Panc1 (cell line): ENCODE measurements around the gene ADA. TPM values are rescaled to one million over a fixed set of nuclear protein-coding genes. Genes with fewer than 3 reads are reported as not detected.

Experiments used
- ATAC-seq: fragments of 200-7000 bp; cut with Tn5 transposase; 2 replicates; pipeline ENCODE4 v1.9.1; 2020; ENCODE audit warnings: mild to moderate bottlenecking, moderate library complexity
- BruUV-seq: library from RNA; stranded (reverse); fragments of 400-500 nt; replicated peaks from 2 replicates; lab custom pipeline; 2021; lab: Mats Ljungman, UMichigan
- CTCF ChIA-PET: fragments of 300-600 bp; sonication (Branson Sonifier 250); formaldehyde crosslinking; loops from one replicate; lab custom pipeline; 2022; ENCODE audit warnings: antibody characterized with exemption; lab: Charles Lee
- POLR2A ChIA-PET: fragments of 300-600 bp; sonication (Branson Sonifier 250); formaldehyde crosslinking; loops from one replicate; lab custom pipeline; 2022; ENCODE audit warnings: antibody characterized with exemption; lab: Charles Lee
- DNase-seq: peaks from one replicate; pipeline ENCODE4 v3.0.0-alpha.2; 2010; ENCODE audit warnings: low read depth, low spot score
- H3K27ac ChIP-seq: 2 replicates; pipeline ENCODE4 v1.5.1; 2011; ENCODE audit warnings: mild to moderate bottlenecking, low read length, inconsistent platforms
- H3K27me3 ChIP-seq: fragments of 200-500 bp; sonication (Bioruptor generic); 2 replicates; pipeline ENCODE4 v1.6.0; 2014; ENCODE audit warnings: low read length, inconsistent platforms; ENCODE audit not compliant: control insufficient read depth, insufficient read depth
- H3K36me3 ChIP-seq: fragments of 200-500 bp; sonication (Bioruptor generic); 2 replicates; pipeline ENCODE4 v1.5.1; 2014; ENCODE audit warnings: inconsistent platforms, mild to moderate bottlenecking, low read length, moderate library complexity; ENCODE audit not compliant: control insufficient read depth, insufficient read depth
- H3K4me1 ChIP-seq: 2 replicates; pipeline ENCODE4 v1.5.1; 2011; ENCODE audit warnings: inconsistent platforms, mild to moderate bottlenecking, low read length, moderate library complexity; ENCODE audit not compliant: control insufficient read depth, insufficient read depth
- H3K4me3 ChIP-seq, 2 experiments: 2 replicates each; pipeline ENCODE4 v1.5.1; 2011 to 2012; ENCODE audit warnings: low read depth in 2 of 2, low read length in 2 of 2, mild to moderate bottlenecking in 2 of 2, inconsistent platforms in 1 of 2, moderate library complexity in 1 of 2
- H3K9me3 ChIP-seq: fragments of 200-500 bp; sonication (Bioruptor generic); 2 replicates; pipeline ENCODE4 v1.5.1; 2014; ENCODE audit warnings: low read depth, mild to moderate bottlenecking, inconsistent platforms, low read length, moderate library complexity; ENCODE audit not compliant: control insufficient read depth, insufficient read depth
- CTCF ChIP-seq: fragments of 450-650 bp; IDR thresholded peaks from 2 replicates; pipeline ENCODE4 v1.5.1; 2017; ENCODE audit warnings: mild to moderate bottlenecking
- POLR2AphosphoS5 ChIP-seq: IDR thresholded peaks from 2 replicates; pipeline ENCODE4 v1.6.1; 2012; ENCODE audit warnings: mild to moderate bottlenecking, low read depth, low read length, moderate library complexity
- REST ChIP-seq, 2 experiments: IDR thresholded peaks; 2 replicates each; pipeline ENCODE4 v1.6.1; 2011 to 2012; ENCODE audit warnings: low read depth in 2 of 2, control low read depth in 1 of 2, low read length in 1 of 2, mild to moderate bottlenecking in 1 of 2, moderate library complexity in 1 of 2; ENCODE audit not compliant: insufficient read depth in 1 of 2
- TCF7L2 ChIP-seq: IDR thresholded peaks from 2 replicates; pipeline ENCODE4 v1.6.1; 2011; ENCODE audit warnings: mild to moderate bottlenecking, low read depth, low read length, inconsistent platforms
- in situ Hi-C: cut with HindIII; loops from 2 replicates; pipeline ENCODE4 v1.10.0; 2016; ENCODE audit warnings: low sequenced_read_pairs, low pct_unique_long_range_greater_than_20kb
- intact Hi-C: fragments of 100-400 bp; cut with micrococcal nuclease; formaldehyde crosslinking; loops from one replicate; pipeline ENCODE4 v1.10.0; 2022; ENCODE audit not compliant: unreplicated experiment
- total RNA-seq: library from RNA; stranded (reverse); gene quantifications from one replicate; pipeline ENCODE4 v1.2.1, GENCODE V29; 2021; ENCODE audit not compliant: unreplicated experiment

ADA gene
- total RNA-seq, 1 experiment from 2014 or later = 53.8 TPM

- ATAC-seq (no peak), DNase-seq (no peak)
- H3K9me3 ChIP-seq = no peaks in the 10 kb centered on the region
- peaks cover 52% of the 10 kb centered on the region for H3K4me1 ChIP-seq
- no peak overlapping the region for H3K4me3 ChIP-seq
- intact Hi-C loops (no loop called here), in situ Hi-C loops (no loop called here)
- TF ChIP-seq POLR2AphosphoS5 = no peak
- no peak for TF ChIP-seq CTCF
- TF ChIP-seq REST (IDR thresholded peaks at IDR 0.05; ENCODE audit: insufficient read depth in 1 of 2, low read depth in 2 of 2, low read length in 1 of 2) = no peak
- ChIA-PET CTCF (interaction anchor here (2.0 kb wide), 1 partner anchor 36 kb away, joined by 10 read pairs; no protein-coding TSS in a partner anchor), POLR2A (no interaction called here)
- peak overlapping the region; percentile 89 for H3K27ac ChIP-seq
- no TSS peak for BruUV-seq
- no peaks in the 10 kb centered on the region for H3K36me3 ChIP-seq
- H3K27me3 ChIP-seq = no peaks in the 10 kb centered on the region
These were observed 77.1 kb downstream of the ADA start for GRCh38 chr20:44574372-44574771.

GRCh38 chr20:44573501-44573869, 78.0 kb downstream of the ADA start:
- H3K4me3 ChIP-seq = no peak overlapping the region
- H3K4me1 ChIP-seq = peaks cover 51% of the 10 kb centered on the region
- TF ChIP-seq TCF7L2 (no peak), REST (IDR thresholded peaks at IDR 0.05; ENCODE audit: insufficient read depth in 1 of 2, low read depth in 2 of 2, low read length in 1 of 2) (no peak)
- no peak for DNase-seq
- H3K36me3 ChIP-seq = no peaks in the 10 kb centered on the region
- no TSS peak for BruUV-seq
- H3K27me3 ChIP-seq = no peaks in the 10 kb centered on the region
- H3K9me3 ChIP-seq = no peaks in the 10 kb centered on the region
- ChIA-PET CTCF (interaction anchor here (0.5 kb wide), 1 partner anchor 29 kb away, joined by 6 read pairs; no protein-coding TSS in a partner anchor), POLR2A (no interaction called here)
- ATAC-seq = no peak
- intact Hi-C loops (no loop called here), in situ Hi-C loops (no loop called here)
- peak overlapping the region; percentile 89 for H3K27ac ChIP-seq
